Measurements from ENCODE around the gene ZBTB4. TPM values are rescaled to one million over a fixed set of nuclear protein-coding genes. Genes with fewer than 3 reads are reported as not detected.

ZBTB4 gene
- total RNA-seq, 1 experiment from 2014 or later, result 19.9 TPM

DNA sequence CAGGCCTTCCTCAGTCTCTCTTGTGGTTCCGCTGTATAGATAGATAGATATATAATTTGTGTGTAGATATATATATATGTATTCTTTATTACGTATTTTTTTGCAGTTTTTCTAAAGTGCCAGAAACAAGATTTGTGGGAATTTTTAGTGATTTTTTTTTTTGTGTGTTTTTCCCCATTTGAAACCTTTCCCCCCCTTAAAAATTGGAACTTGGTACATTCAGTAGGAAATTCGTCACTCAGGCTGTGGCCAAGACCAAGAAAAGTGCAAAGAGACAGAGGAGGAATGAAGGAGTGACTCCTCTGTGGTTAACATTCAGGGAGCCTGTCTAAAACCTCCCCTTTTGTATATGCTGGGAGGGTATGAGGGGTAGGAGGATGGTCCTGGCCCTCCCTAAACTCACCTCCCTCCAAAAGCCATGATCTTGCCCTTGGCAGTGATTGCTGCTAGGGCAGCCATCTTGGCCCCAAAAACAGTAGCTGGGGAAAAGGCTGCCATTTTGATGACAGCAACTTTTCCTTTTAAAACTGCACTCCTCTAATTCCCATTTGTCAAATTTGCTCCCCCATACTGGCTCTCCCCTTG lies 19.4 kb downstream of the ZBTB4 start:
- Histone ChIP-seq H3K27ac (no peak overlapping the region), H3K36me3 (peaks cover 24% of the 10 kb centered on the region), H3K4me1 (replicated peaks) (peaks cover 6% of the 10 kb centered on the region; the same call in 1 of the 2 replicates), H3K27me3 (replicated peaks) (no peaks in the 10 kb centered on the region), H3K4me3 (no peak overlapping the region), H3K9me3 (replicated peaks) (no peaks in the 10 kb centered on the region)
- no peak for DNase-seq (ENCODE audit: low read depth in 1 of 2, low spot score in 2 of 2)

DNA sequence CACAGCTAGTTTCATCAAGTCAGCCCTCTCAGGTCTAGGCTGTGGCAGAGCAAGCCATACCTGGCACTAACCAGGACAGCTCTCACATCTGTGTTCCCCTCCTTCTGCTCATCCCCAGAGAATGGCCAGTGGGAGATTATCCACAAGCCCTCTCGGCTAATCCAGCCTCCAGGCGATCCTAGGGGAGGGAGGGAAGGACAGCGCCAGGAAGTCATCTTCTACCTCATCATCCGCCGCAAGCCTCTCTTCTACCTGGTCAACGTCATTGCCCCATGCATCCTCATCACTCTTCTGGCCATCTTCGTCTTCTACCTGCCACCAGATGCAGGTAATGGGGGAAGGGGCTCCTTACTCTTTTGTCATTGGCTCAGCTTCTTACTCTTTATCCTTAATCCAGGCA lies 31.0 kb downstream of the ZBTB4 start:
- Histone ChIP-seq H3K36me3 (no peaks in the 10 kb centered on the region), H3K4me1 (replicated peaks) (no peaks in the 10 kb centered on the region), H3K9me3 (replicated peaks) (no peaks in the 10 kb centered on the region), H3K27me3 (replicated peaks) (peaks cover 5% of the 10 kb centered on the region; the same call in 1 of the 2 replicates), H3K27ac (no peak overlapping the region), H3K4me3 (no peak overlapping the region)
- no peak for DNase-seq (ENCODE audit: low read depth in 1 of 2, low spot score in 2 of 2)

DNA sequence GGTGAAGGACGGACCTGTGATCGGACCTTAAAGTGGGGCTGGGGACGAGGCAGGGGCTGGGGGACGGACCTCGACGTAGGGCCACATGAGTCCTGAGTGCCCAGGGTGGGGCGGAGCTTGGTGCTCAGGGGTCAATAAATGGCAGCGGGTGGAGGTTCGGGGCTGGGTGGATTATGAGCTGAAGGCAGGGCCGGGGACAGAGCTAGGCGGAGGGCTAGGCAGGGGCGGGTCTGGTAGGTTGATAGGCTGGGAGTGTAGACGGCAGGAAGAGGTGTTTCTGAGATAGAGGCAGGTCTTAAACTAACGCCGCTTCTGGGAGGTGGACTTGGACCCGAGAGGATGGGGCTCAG lies 33.8 kb downstream of the ZBTB4 start:
- Histone ChIP-seq H3K4me3 (no peak overlapping the region), H3K9me3 (replicated peaks) (no peaks in the 10 kb centered on the region), H3K27me3 (replicated peaks) (peaks cover 13% of the 10 kb centered on the region), H3K27ac (no peak overlapping the region), H3K36me3 (no peaks in the 10 kb centered on the region), H3K4me1 (replicated peaks) (peaks cover 1% of the 10 kb centered on the region; the same call in 1 of the 2 replicates)
- DNase-seq (ENCODE audit: low read depth in 1 of 2, low spot score in 2 of 2), result no peak

DNA sequence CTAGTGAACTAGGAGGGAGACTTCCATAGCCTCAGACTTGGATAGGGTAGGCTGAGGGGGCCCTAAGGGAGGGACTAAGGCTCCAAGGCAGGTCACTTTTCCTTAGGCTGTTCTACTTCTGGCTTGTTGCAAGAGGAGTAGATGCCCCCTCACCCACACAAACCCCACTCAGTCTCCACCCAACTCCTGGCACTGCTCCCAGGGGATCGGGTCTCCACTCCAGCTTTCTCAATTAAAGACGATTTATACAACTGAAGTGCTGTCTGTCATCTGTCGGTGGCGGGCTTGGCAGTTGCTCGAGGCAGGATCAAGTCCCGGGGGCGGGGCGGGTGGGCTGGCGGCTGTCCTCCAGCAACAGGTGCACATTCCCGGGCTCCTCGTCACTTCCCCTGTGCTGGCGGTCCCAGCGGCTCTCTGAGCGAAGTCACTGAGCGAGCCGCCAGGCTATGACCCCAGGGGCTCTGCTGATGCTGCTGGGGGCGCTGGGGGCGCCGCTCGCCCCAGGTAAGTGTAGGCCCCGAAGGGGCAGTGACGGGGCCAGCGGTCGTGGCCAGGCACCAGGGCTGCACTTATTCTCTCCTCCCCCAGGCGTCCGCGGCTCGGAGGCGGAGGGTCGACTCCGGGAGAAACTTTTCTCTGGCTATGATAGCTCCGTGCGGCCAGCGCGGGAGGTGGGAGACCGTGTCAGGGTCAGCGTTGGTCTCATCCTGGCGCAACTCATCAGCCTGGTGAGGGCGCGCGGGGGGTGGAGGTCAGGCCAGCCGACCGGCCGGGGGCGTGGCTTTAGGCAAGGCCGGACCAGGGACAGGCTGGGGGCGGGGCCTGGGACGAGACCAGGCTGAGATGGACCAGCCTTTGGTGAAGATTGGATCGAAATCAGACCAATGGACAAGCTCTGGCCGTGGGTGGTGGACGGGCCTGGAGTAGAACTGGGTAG lies 34.5 kb downstream of the ZBTB4 start, which contains the start of gene CHRNB1:
TSS of gene CHRNB1 (plus strand) at position 380 of the 937 bp plus-strand sequence. CDS start at position 447, 67 bp downstream.
- H3K27ac ChIP-seq, result no peak within 1 kb of the TSS
- peaks cover 7% of the 10 kb centered on the region; the same call in 1 of the 2 replicates for H3K4me1 ChIP-seq (replicated peaks)
- H3K9me3 ChIP-seq (replicated peaks), result no peaks in the 10 kb centered on the region
- no peak within 1 kb of the TSS for H3K4me3 ChIP-seq
- no peak for DNase-seq (ENCODE audit: low read depth in 1 of 2, low spot score in 2 of 2)
- H3K36me3 ChIP-seq, result no peaks in the 10 kb centered on the region
- peaks cover 20% of the 10 kb centered on the region for H3K27me3 ChIP-seq (replicated peaks)

DNA sequence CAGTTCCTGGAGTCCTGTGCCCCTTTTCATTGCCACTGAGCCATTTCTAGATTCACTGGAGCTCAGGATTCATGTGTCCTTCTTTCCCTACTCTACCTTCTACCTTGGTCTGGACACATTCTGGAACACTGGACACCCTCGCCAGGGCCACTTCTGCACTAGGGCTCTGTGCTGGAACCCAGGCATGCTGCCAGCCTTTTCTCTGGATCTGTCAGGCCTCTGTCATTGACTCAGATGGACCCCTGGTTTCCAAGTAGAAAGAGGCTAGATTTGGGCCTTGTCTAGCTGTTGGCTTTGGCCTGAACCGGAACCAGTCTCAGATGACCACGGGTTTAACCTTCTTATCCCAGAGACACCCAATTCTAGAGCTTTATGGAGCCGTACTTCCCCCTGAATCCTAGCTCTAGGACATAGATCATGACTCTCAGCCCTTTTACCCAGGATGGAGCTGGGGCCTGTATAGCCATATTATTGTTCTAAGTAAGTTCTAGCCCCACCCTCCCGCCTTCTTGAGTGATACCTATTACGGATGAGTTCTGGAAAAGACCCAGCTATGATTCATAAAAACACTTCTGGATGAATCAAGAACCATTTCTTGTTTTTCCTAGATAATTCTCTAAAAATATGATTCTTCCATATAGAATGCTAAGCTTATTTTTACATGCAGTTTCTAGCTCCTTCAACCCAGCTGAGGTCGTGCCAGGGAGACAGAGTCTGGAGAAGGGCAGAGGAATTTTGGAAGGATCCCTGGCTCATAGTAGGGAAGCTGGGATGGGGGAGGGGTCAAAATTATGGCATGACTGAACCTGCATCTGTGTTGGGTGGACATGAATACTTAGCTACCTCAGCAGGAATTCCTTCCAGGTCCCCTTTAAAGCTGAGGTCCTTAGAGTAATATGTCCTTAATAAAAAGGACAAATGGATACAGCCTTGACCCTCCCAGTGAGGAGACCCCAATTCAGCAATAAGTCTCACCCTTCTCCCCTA lies 35.6 kb downstream of the ZBTB4 start:
- no peak overlapping the region for H3K27ac ChIP-seq
- H3K27me3 ChIP-seq (replicated peaks), result peaks cover 29% of the 10 kb centered on the region

DNA sequence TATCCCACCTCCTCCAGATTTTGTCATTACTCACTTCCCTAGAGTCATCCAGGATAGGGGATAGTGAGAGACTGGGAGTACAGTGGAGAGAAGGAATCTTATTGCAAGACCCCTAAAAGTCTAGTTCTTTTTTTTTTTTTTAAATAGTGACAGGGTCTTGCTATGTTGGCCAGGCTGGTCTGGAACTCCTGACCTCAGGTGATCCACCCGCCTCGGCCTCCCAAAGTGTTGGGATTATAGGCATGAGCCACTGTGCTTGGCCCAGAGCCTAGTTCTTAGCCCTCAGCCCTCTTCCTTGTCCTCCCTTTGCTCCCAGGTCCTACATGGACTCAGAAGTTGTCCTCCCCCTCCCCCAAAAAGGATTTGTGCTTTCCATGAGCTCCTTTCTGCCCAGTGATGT lies 37.3 kb downstream of the ZBTB4 start:
- Histone ChIP-seq H3K36me3 (no peaks in the 10 kb centered on the region), H3K27me3 (replicated peaks) (peaks cover 44% of the 10 kb centered on the region), H3K4me1 (replicated peaks) (peaks cover 15% of the 10 kb centered on the region), H3K27ac (no peak overlapping the region), H3K4me3 (no peak overlapping the region), H3K9me3 (replicated peaks) (no peaks in the 10 kb centered on the region)
- no peak for DNase-seq (ENCODE audit: low read depth in 1 of 2, low spot score in 2 of 2)

More for the DNA sequence above, 35.6 kb downstream of the ZBTB4 start:
- Histone ChIP-seq H3K36me3 (no peaks in the 10 kb centered on the region), H3K9me3 (replicated peaks) (no peaks in the 10 kb centered on the region), H3K4me3 (no peak overlapping the region), H3K4me1 (replicated peaks) (peaks cover 11% of the 10 kb centered on the region)
- DNase-seq (ENCODE audit: low read depth in 1 of 2, low spot score in 2 of 2), result no peak

DNA sequence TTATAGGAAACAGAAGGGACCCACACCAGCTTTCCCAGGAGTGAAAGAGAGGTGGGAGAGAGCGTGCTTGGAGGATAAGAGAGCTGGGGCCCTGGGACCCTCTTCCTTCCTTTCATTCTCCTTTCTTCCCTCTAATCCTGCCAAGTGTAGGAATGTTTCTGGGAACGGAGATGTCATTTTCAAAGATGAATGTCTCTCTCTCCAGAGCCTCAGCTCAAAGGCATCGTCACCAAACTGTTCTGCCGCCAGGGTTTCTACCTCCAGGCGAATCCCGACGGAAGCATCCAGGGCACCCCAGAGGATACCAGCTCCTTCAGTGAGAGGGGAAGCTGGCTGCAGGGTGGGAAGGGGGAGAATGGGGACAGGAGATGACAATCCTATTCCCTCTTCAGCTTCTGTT lies 38.2 kb downstream of the ZBTB4 start:
- Histone ChIP-seq H3K4me3 (no peak overlapping the region), H3K36me3 (no peaks in the 10 kb centered on the region), H3K27me3 (replicated peaks) (peaks cover 51% of the 10 kb centered on the region), H3K9me3 (replicated peaks) (no peaks in the 10 kb centered on the region), H3K27ac (no peak overlapping the region), H3K4me1 (replicated peaks) (peaks cover 24% of the 10 kb centered on the region)
- DNase-seq (ENCODE audit: low read depth in 1 of 2, low spot score in 2 of 2), result no peak

DNA sequence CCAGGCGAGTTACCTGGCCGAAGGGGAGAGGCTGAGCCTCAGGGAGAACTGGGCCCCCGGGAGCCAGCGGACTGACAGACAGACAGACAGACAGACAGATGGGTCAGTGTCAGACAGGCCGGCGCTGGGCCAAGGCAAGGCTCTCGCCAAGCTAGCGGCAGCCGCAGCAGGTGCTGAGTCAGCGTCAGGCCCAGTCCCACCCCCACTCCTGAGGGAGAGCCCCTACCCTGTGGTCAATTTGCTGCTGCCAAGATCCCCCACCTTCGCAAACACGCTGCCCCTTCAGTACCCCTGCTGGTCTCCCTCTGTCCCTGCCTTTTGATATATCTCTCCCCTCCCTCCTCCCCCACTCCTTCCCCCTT lies 38.6 kb downstream of the ZBTB4 start:
- H3K4me1 ChIP-seq (replicated peaks), result peaks cover 28% of the 10 kb centered on the region
- no peaks in the 10 kb centered on the region for H3K9me3 ChIP-seq (replicated peaks)
- no peaks in the 10 kb centered on the region for H3K36me3 ChIP-seq
- peaks cover 50% of the 10 kb centered on the region for H3K27me3 ChIP-seq (replicated peaks)
- no peak for DNase-seq (ENCODE audit: low read depth in 1 of 2, low spot score in 2 of 2)
- H3K4me3 ChIP-seq, result no peak overlapping the region
- H3K27ac ChIP-seq, result no peak overlapping the region

DNA sequence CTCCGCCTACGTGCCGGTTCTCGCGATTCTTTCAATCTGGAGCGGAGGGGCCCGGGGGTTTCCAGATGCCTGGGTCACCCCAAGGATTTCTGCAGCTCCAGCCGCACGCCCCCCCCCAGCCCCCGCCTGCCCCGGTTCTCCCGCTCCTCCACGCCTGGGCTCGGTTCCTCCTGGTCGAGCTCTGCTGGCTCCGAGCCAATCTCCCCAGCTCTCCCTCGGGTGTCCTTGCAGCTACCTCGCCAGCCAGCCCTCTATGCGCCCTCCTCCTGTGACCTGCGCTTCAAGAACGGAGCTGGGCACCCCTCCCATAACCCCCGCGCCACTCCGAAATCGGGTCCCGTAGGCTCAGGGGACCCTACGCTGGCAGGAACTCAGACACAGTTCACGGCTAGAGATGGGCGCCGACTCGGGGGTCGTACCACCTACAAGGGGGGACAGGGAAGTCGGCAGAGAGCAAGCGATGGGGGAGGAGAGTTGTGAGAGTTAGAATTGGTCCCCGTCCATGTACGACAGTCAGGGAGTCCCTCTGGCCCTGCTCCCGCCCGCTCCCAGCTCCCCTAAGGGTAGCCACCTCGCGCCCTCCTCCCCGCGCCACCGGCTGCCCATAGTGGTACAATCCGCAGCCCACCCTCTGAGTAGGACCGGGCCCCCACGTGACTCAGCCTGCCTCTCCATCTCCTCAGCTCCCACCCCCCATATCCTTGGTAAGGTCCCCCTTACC lies 39.2 kb downstream of the ZBTB4 start:
- Histone ChIP-seq H3K9me3 (replicated peaks) (no peaks in the 10 kb centered on the region), H3K36me3 (no peaks in the 10 kb centered on the region), H3K4me3 (no peak overlapping the region), H3K27ac (no peak overlapping the region), H3K27me3 (replicated peaks) (peaks cover 51% of the 10 kb centered on the region), H3K4me1 (replicated peaks) (peaks cover 34% of the 10 kb centered on the region)
- no peak for DNase-seq (ENCODE audit: low read depth in 1 of 2, low spot score in 2 of 2)

DNA sequence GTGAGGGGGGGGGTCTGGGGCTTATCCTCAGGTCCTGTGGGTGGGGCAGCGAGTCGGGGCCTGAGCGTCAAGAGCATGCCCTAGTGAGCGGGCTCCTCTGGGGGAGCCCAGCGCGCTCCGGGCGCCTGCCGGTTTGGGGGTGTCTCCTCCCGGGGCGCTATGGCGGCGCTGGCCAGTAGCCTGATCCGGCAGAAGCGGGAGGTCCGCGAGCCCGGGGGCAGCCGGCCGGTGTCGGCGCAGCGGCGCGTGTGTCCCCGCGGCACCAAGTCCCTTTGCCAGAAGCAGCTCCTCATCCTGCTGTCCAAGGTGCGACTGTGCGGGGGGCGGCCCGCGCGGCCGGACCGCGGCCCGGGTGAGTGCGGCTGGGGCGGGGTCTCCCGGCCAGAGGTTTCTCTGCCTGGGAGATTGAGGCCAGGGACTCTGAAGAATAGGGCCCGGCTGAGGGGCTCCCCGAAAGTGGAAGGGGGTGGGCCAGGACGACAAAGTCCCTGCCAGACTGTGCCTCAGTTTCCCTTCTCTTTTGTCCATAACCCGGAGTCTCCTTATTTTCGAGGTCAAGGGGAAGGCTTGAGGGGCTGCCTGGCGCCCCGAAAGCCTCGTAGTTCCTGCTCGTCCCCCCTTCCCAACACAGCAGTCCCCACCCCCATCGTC lies 39.8 kb downstream of the ZBTB4 start, which contains the start of gene FGF11:
TSS of gene FGF11 (plus strand) at position 51 of the 651 bp plus-strand sequence. CDS start at position 160, 109 bp downstream.
- Histone ChIP-seq H3K9me3 (replicated peaks) (no peaks in the 10 kb centered on the region), H3K36me3 (no peaks in the 10 kb centered on the region), H3K27me3 (replicated peaks) (peaks cover 51% of the 10 kb centered on the region), H3K4me3 (no peak within 1 kb of the TSS), H3K4me1 (replicated peaks) (peaks cover 34% of the 10 kb centered on the region), H3K27ac (no peak within 1 kb of the TSS)
- DNase-seq (ENCODE audit: low read depth in 1 of 2, low spot score in 2 of 2), result no peak

DNA sequence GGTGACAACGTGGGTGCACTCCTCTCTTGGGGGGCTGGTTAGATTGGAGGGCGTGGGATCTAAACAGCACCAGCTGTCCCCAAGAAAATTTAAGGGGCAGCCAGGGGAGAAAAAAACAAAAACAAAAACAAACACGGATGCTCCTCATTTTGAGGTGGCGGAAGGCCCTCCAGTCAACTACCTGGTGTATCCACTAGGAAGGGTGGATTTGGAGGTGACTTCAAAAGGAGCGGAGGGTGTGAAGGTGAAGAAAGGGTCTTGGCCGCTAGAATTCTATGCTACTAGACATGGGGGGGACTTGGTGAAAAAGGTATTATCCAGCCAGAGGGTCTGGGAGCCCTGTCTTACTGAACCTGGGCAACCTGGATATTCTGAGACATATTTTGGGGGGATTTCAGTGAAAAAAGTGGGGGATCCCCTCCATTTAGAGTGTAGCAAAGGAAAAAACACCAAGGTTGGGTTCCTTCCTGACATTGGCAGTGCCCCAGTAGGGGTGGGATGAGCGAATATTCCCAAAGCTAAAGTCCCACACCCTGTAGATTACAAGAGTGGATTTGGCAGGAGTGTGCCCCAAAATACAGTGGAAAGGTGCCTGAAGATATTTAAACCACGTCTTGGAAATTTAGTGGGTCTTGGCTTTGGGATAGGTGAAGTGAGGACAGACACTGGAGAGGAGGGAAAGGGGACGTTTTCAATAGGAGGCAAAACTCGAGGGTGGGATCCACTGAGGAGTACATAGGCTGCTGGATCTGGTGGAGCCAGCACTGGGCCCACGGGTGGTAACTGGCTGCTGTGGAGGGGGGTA lies 40.6 kb downstream of the ZBTB4 start:
- peaks cover 34% of the 10 kb centered on the region for H3K4me1 ChIP-seq (replicated peaks)
- DNase-seq (ENCODE audit: low read depth in 1 of 2, low spot score in 2 of 2), result no peak
- no peak overlapping the region for H3K4me3 ChIP-seq
- no peaks in the 10 kb centered on the region for H3K9me3 ChIP-seq (replicated peaks)
- no peak overlapping the region for H3K27ac ChIP-seq
- peaks cover 51% of the 10 kb centered on the region for H3K27me3 ChIP-seq (replicated peaks)
- H3K36me3 ChIP-seq, result no peaks in the 10 kb centered on the region
